NOMO-1 (cell line): ENCODE results near the gene GUCD1.

Source experiments
- DNase-seq, 2 experiments: peaks; one replicate each; lab custom pipeline; 2025; ENCODE audit not compliant: unreplicated experiment in 2 of 2; lab: John Stamatoyannopoulos, UW

The GUCD1 gene

DNA sequence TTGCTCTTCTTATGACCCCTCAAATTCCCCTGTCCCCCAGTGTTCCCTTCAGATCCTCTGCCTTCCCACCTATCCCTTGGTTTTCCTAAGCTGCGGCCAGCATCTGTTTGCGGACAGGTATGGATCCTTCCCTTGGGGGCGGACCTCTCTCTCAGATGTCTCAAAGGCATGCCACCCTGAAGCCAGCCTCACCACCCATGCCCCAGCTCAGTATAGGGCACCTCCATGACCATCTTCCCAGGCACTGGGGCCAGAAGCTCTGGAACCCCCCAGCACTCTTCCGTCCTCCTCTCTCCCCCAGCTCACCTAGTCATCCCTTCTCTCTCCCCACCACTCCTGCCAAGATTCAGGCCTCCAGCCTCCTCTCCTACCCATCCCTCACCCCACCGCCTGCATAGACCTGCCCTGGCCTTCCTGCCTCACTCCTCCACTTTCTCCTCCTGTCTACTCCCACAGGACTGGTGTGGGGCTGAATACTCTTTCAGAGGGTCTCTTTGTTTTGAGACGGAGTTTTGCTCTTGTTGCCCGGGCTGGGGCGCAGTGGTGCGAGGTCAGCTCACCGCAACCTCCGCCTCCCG lies 35.7 kb upstream of the GUCD1 start:
- no peak for DNase-seq

DNA sequence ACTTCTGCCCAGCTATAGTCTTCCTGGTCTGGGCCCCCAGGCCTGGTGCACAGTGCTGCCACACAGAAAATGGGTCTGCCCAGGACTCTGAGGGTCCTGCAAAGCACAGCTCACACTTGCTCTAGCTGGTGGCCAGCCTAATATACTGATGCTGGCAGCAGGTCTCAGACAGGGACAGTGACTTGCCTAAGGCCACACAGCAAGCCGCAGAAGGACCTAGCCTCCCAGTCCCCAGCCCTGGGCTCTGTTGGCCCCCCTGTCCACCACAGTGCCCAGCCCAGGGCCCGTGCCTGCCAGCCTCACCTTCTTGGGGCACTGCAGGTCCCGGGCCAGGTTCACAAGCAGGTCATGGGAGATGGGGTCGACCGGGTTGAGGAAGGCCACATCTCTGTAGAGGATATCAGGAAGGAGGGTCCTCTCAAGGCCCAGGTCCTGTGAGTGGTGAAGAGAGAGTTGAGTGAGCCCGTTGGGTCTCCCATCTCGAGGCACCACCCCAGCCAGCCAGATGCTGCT lies 34.6 kb upstream of the GUCD1 start:
- DNase-seq: no peak

DNA sequence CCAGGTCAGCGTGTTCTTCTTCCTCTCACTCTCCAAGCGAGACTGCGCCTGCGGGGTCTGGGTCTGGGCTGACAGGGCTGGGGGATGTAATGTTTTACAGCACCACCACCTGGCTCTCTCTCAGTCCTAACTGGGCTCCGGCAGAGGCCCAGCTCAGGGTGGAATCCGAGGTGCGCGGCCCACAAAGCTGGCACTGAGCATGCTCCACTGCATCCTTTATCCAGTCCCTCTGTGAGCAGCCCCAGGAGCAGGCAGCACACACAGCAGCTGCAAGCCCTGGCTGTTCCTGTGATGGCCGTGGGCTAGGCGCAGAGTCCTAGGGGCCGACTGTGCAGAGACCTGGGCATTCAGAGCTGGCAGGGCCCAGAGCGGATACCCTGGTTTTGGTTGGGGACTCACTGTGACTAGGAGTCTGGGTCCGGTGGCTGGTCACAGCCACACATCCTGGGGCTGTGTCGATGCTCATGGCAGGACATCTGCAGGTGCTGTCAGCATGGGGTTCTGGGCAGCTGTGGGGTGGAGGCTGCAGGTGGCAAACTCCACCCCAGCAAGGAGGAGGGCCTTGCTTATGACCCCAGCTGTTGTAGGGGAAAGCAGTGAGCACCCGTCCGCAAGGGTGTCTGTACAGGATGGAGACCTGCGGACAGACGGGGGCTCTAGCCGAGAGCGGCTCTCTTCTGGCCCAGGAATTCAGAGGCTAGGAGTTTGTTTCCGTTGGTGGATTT lies 34.0 kb upstream of the GUCD1 start:
- DNase-seq: no peak

DNA sequence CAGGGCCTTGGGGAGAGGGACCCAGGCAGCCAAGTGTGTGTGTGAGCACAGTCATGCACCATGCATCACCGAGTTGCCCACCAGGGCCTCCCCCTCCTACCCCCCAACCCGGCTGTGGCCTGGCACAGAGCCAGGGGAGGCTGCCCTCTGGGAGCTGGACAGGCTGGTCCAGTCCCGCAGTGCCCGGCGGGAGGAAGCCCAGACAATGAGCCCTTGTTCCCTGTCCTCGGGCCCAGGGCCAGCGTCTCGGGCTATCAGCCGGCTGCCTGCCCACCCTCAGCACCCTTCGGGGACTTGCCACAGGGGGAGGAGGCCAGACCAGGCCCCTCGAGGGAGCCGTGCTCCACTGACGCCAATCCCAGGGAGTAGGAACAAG lies 33.4 kb upstream of the GUCD1 start:
- no peak for DNase-seq

DNA sequence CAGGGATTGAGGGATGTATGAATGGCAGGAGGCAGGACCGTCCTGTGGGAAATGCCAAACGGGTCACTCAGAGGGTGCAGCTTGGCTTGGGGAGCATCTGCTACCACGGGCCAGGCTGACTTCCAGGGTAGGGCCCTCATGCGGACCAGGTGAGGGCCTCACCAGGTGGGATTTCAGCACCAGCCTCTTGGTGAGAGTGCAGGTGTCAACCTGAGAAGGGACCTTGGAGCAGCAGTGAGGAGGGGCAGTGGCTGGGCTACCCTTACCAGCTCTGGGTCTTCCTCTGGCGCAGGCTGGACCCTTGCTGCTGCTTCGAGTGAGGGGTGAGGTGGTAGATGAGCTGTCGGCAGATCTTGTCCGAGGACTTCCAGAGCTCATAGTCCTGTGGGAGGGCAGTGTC lies 33.0 kb upstream of the GUCD1 start:
- no peak for DNase-seq

DNA sequence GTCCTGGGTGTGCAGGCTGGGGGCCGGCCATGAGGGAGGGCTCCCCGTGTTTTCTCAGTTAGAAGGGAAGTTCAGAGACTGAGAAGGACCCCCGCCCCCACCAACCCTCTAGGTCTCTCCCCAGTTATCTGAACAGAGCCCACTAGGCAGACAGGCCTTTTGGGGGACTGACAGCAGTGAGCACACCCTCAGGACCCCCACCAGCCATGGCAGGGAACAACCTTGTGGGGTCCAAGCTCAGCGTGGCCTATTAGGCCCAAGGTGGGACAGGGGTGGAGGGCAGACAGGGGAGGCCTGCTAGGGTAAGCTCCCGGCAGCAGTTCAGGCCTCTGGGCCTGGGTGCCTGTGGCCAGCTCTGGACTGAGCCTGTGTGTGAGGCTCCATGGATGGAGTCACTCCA lies 32.3 kb upstream of the GUCD1 start:
- no peak for DNase-seq

DNA sequence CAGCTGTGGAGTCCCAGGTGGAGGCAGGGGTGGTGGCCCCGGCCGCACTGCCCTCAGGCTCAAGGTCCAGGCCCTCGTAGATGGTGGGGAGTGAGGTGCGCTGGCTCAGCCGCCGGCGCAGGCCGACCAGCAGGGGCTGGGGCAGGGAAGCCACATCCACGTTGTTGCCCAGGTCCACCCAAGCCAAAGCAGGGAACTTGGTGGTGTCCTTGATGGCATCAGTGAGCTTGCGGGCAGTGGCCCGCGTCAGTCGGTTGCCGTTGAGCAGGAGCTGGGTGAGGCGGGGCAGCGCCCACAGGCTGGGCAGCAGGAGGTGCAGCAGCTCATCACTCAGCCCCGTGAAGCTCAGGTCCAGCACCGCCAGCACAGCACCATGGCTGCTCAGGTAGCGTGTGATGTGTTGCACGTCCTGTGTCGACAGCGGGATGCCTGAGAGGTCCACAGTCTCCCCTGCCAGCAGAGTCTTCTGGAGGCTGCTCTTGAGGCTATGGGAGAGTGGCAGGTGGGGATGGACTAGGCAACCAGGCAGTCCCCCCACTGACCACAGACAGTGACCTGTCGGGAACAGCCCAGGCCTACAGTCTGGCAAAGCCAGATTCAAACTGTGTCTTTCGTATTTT lies 31.1 kb upstream of the GUCD1 start:
- DNase-seq: no peak

DNA sequence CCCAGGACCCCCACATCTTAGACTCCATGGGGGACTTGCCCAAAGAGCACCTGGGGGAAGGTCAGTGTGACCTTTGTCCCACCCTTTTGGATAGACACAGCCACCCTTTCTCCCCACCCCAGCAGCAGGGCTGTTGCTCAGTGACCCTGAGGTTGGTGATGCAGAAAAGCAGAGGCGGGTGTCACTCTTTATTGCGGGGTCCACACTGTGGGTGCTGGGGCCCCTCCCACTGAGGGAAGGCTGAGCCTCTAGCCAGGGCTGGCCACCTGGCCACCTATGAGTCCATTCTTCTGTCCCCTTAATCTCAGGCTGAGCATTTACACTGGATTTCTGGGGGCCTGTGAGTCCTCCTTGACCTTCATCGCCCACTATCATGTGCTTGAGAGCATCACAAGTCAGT lies 30.5 kb upstream of the GUCD1 start:
- DNase-seq: no peak

DNA sequence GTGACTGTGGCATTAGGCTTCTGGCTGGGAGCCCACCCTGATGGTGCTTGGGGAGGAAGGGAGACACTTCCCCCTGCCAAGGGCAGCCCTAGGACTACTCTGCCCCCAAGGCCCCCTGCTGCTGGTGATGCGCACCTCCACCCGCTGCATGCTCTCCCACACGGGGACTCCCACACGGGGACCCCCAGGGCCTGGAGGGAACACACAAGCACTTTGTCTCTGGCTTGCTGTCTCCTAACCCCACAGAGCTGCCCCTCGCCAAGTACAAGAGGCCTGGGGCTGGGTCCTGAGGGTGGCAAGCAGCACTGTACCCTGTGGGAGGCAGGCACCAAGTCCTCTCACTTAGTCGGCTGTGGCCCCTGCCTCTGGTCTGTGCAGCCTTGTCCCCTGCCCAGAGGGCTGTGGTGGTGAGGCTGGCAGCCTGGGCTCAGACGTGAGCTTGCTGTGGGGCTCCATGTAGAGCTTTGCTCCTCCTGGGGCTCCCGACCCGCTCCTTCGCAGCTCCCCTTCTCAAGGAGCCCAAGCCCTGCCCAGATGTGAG lies 30.0 kb upstream of the GUCD1 start:
- no peak for DNase-seq

DNA sequence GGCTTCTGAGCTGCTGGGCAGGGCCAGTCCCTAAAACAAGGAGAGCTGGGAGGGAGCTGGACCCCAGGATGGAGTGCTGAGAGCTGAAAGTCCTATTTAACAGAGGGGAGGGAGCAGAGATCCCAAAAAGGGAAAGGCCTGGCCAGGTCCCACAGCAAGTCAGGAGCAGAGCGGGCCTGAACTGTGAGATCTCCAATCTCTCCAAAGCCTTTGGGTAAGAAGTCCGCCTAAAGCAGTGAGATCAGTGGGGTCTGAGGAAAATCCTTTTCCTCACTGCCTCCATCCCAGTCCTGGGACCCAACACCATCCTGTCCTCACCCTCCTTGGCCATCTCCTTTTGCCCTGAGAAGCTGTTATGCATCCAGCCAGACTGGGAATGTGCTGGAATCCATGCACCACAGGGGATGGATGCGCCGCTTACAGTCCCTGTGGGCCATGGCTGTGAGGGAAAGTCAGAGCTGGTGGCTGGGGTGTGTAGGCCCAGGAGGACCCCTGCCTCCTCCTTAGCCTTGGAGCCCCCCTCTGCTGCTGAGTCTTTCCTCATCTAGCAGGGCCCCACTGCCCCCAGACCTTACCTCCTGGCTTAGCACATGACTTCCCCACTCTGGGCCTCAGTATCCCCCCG lies 29.3 kb upstream of the GUCD1 start:
- DNase-seq: no peak

DNA sequence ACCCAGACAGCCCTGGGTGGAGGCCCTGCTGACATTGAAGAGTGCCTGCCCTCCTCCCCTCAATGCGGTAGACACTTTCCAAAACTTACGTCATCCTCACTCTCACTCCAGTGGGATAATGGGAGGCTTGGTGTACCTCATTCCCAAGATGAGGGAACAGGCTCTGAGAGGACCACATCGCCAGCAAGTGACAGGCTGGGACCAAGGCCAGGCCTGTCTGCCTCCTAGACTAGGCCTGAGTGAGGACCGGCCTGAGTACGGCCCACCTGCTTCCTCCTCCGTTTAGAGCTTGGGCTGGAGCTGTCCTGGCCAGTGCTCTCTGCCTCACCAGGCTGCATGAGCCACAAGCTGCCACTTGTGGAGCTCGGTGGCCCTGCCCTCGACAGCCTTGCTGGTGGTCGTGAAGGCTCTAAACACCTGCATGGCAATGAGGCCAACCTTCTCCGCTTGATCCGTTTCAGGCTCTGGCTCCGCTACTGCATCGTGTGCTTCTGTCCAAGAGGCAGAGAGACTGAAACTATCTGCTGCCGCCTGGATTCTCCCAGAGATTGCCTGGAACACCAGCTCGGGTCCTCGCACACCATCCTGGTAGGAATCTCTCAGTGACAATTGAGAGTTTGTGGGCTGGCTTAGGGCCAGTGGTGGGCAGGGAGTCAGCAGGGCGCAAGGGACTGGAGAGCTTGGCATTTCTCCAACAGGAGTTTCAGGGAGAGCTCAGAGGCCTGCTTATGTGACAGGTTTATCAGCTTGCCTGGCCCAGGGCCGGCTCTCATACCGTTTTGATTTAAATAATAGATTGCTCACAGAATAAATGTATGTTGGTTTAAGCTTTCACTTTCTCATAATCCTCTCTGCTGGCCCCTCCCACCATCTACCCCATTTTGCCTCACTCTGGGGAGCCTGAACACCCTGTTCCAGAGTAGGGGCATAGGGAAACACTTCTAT lies 28.6 kb upstream of the GUCD1 start:
- no peak for DNase-seq

DNA sequence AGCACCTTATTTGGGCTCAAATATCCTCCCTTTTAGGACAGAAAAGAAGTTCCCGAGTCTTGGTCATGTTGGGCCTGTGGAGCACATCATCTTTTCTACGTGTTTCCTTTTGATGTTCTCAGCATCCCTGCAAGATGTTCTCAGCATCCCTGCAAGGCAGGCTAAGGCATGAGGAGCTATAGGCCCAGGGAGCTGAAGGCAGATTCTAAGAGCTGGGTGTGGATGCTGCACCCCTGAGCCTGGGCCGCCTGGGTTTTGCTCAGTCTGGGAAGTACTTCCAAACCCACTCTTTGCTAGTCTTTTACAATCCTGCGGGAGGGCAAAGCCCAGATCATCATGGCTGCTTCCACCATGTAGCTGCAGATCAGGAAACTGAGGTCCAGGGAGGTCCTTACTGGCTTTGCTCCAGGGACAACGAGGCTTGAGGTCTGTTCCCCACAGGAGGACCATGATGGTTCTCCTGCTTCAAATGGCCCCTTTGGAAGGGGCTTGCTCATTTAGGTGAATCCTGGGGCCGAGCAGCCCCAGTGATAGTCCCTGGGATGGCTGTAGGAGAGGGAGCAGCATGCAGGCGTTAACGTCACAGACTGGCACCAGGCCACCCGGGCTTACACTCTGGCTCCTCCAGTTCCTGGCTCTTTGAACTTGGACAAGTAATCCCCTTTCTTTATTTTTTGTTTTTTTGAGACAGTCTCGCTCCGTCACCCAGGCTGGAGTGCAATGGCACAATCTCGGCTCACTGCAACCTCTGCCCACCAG lies 27.3 kb upstream of the GUCD1 start:
- no peak for DNase-seq

DNA sequence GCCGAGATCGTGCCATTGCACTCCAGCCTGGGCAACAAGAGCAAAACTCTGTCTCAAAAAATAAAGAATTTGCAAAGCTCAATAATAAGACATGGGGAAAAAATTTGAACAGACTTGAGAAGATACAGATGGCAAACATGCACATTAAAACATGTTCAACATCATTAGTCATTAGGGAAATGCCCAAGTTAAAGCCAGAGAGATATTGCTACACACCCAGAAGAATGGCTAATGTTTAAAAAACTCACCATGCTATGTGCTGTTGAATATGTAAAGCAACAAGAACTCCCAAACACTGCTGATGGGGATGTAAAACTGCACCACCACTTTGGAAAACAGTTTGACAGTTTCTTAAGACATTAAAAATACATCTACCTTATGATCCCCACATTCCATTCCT lies 25.3 kb upstream of the GUCD1 start:
- DNase-seq: no peak

DNA sequence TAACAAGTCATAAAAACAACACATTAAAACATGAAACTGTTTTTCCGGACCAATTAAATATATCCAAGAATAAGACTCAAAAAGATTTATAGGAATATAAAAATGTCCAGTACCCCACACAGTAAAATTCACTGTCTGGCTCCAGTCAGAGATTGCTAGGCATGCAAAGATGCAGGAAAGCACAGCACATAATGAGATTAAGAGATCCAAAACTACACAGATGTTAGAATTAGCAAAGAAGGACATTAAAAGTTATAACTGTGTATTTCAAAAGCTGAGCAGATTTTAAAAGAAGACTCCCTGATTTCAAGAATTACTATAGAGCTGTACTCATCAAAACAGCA lies 24.3 kb upstream of the GUCD1 start:
- no peak for DNase-seq

DNA sequence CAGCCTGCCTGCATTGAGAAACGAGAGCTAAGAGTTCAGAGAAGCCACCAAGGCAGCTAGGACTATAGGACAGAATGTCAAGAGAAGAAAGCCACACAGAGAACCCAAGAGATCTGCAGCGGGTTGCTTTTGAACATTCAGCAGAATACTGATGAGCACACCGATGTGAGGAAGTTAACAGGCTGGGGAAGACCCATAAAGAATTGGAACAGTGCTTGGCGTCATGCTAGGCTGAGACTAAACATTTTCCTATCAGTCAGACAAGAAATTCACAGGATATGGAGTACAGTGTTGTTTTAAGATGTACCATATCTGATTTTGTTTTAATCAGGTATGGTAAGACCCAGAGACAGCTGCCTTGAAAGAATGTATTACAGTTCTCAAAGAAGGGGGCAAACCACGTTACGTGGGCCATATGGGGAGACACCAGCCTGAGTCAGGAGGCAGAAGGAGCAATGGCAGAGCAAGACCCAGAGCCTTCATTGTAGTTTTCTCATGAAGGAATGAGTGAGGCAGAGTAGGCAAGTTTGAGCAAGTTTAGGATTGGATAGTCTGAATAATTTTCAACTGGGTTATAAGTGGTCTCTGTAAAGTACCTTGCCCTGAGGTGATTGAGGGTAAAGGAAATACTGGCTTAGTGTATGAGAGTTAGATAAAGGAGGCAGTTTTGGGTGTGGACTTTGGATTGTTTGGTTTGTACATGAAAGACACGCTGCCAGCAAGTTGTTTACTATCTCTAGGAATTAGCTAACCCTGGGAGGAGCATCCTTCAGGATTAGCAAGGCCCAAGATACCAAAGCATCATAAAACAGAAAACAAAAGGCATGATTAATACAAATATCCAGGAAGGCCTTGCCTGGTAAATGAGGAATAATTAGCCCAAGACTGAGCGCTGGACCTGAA lies 23.7 kb upstream of the GUCD1 start:
- DNase-seq: no peak

DNA sequence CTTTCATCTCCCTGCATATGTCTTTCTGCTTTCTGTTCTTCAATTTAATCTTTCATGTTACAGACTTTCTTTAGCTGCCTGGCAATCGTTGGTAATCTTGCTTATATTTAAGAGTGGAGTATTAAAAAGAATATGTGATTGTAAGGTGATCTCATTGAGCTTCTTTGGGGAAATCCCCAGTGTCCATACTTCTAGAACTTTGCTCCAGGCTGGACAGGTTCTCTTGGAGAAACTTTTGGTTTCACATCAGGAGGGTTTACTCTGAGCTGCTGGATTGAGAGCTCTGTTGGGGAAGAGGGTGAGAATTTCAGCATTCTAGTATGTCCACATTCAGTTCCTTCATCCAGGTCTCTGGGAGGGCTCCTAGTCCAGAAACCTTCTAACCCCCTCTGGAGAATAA lies 21.8 kb upstream of the GUCD1 start:
- no peak for DNase-seq

DNA sequence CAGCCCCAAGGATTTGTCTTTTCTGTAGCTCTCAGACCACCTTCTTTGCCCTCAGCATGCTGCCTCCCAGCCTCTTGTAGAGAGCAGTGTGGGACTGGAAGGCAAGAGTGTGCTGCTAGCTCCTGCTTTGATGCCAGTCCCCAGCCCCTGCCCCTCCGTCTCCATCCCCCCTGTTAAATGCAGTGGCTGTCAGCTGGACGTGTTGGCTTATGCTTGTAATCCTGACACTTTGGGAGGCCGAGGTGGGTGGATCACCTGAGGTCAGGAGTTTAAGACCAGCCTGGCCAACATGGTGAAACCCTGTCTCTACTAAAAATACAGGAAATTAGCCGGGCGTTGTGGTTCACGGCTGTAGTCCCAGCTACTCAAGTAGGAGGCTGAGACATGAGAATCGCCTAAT lies 16.3 kb upstream of the GUCD1 start:
- no peak for DNase-seq

DNA sequence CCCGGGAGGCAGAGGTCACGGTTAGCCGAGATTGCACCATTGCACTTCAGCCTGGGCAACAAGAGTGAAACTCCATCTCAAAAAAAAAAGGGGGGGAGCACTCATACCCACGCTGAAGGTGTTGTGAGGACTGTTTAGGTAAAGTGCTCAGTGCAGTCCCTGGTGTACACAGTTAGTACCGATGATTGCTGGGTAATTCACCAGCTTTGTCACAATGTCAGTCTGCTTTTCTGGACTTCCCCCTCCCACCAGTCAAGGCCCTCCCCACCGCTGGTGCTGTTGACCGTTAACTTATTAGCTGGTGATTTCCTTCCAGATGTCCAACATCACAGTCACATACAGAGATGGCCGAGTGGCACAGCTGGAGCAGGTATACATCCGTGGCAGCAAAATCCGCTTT lies 12.7 kb upstream of the GUCD1 start:
- no peak for DNase-seq
